Measurements from ENCODE around the gene TMEM150B.

Gene TMEM150B

GRCh38 chr19:55354698-55355212, 29.6 kb upstream of the TMEM150B start, which contains the start of gene COX6B2:
TSS of gene COX6B2 (minus strand) at chr19:55354719. CDS start at chr19:55354521, 198 bp downstream.
- DNase-seq, result no peak

GRCh38 chr19:55353803-55354697, 28.9 kb upstream of the TMEM150B start:
- peak; percentile 74 for DNase-seq

- no peak for DNase-seq
These were observed 28.2 kb upstream of the TMEM150B start for GRCh38 chr19:55353356-55353802.

- no peak for DNase-seq
These were observed 27.5 kb upstream of the TMEM150B start for GRCh38 chr19:55352549-55353145.

- no peak for DNase-seq
These were observed 26.9 kb upstream of the TMEM150B start for GRCh38 chr19:55352040-55352439.

GRCh38 chr19:55350620-55351315, 25.6 kb upstream of the TMEM150B start:
- no peak for DNase-seq

GRCh38 chr19:55348317-55349034, 23.3 kb upstream of the TMEM150B start:
- no peak for DNase-seq

- no peak for DNase-seq
These were observed 22.4 kb upstream of the TMEM150B start for GRCh38 chr19:55347442-55348009.

GRCh38 chr19:55346725-55347441, 21.7 kb upstream of the TMEM150B start:
- DNase-seq, result no peak

GRCh38 chr19:55345818-55346724, 20.9 kb upstream of the TMEM150B start:
- no peak for DNase-seq

- DNase-seq, result no peak
These were observed 20.1 kb upstream of the TMEM150B start for GRCh38 chr19:55345101-55345817.

GRCh38 chr19:55344444-55344843, 19.3 kb upstream of the TMEM150B start:
- DNase-seq, result no peak

- no peak for DNase-seq
These were observed 16.7 kb upstream of the TMEM150B start for GRCh38 chr19:55341595-55342531.

- peak; percentile 87 for DNase-seq
These were observed 16.0 kb upstream of the TMEM150B start for GRCh38 chr19:55341171-55341588.

- no peak for DNase-seq
These were observed 15.6 kb upstream of the TMEM150B start for GRCh38 chr19:55340784-55341147.

- DNase-seq, result peak; percentile 66
These were observed 15.0 kb upstream of the TMEM150B start for GRCh38 chr19:55339889-55340783.
